AG04449 (cell line): ENCODE data around the gene LRRC56.

Experiments
- CTCF ChIA-PET: fragments of 350-600 bp; formaldehyde crosslinking; extraction: SDS; loops from one replicate; lab custom pipeline; 2021; ENCODE audit warnings: antibody characterized with exemption; lab: Yijun Ruan, JAX
- POLR2A ChIA-PET: fragments of 400-600, 350-600 bp; formaldehyde crosslinking; extraction: SDS; loops from one replicate; lab custom pipeline; 2020; ENCODE audit warnings: antibody characterized with exemption, inconsistent platforms; lab: Yijun Ruan, JAX
- DNase-seq: peaks from one replicate; pipeline ENCODE4 v3.0.0-alpha.2; 2010; ENCODE audit warnings: low read depth, low spot score
- H3K4me3 ChIP-seq: 2 replicates; pipeline ENCODE4 v1.5.1; 2011; ENCODE audit warnings: low read depth, mild to moderate bottlenecking, control low read depth, low read length
- TF ChIP-seq, protein P1 (sequence below): IDR thresholded peaks from one replicate; pipeline ENCODE4 v1.5.1; 2011; ENCODE audit warnings: mild to moderate bottlenecking, moderate library complexity, low read length, control low read depth, inconsistent platforms; ENCODE audit not compliant: insufficient read depth; ENCODE audit errors: missing control alignments

LRRC56 gene

DNA sequence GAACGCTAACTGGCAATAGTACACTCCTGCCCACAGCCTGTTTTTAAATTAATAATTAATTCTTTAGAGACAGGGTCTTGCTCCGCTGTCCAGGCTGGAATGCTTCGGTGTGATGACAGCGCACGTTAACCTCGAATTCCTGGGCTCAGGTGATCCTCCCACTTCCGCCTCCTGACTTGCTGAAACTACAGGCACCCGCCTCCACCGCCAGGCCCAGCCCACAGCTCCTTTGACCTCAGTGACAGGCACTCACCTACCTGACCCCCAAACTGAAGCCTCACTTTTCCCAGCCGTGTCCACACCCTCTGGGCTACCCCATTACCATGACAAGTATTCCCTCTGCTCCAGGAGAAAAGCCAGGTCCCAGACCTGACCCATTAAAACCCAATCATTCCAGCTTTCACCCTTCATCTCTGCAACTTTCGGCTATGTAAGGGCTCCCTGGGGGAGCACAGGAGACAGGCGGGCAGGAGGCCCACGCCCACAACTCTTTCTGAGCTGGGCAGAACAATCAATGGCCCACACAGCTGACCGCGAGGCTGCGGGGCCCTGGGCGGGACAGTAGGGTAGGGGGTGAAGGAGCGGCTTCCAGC, 22.5 kb downstream of the LRRC56 start:
- DNase-seq, result no peak
- TF ChIP-seq, protein P1, sequence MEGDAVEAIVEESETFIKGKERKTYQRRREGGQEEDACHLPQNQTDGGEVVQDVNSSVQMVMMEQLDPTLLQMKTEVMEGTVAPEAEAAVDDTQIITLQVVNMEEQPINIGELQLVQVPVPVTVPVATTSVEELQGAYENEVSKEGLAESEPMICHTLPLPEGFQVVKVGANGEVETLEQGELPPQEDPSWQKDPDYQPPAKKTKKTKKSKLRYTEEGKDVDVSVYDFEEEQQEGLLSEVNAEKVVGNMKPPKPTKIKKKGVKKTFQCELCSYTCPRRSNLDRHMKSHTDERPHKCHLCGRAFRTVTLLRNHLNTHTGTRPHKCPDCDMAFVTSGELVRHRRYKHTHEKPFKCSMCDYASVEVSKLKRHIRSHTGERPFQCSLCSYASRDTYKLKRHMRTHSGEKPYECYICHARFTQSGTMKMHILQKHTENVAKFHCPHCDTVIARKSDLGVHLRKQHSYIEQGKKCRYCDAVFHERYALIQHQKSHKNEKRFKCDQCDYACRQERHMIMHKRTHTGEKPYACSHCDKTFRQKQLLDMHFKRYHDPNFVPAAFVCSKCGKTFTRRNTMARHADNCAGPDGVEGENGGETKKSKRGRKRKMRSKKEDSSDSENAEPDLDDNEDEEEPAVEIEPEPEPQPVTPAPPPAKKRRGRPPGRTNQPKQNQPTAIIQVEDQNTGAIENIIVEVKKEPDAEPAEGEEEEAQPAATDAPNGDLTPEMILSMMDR, result no peak
- ChIA-PET CTCF (interaction anchor here (1.2 to 1.7 kb wide), 3 partner anchors 13 to 163 kb away, joined by 3 to 5 read pairs (median 4); partner anchors contain the start of gene PHRF1), POLR2A (no interaction called here)
- peak overlapping the region; percentile 59 for H3K4me3 ChIP-seq

DNA sequence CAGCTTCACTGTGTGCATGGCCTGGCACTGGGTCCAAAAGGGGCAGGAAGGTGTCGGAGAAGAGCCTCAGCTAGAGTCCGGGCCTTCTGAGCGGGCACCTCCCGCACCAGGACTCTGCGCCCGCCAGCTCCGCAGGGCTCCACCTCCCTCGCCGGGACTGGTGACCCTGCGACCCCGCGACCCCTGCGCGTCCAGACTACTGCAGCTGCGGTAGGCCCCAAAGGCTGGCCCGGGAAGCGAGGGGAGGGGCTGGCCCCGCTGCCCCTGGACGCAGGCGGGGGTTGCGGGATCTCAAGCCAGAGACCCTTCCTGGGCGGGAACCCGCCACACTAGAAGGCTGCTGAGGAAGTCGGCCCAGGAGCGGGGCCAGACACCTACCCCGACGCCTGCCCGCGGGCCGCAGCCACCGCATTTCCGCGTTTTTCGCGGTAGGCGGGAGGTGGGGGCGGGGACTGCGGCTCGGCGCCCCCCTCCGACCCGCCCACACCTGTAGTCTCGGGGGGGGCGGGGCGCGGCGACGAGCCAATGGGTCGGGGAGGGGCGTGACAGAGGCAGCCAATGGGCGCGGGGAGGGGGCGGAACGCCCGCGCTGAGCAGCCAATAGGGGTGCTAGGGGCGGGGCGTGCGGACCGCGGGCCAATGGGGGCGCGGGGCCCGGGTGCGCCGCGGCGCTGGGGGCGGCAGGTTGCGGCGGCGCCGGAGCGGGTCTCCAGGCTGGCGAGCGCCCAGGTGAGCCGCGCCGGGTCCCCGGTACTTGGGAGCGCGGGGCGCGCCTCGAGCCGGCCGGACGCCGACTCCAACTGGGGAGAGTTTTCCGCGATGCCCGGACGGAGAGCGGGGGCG, 23.2 kb downstream of the LRRC56 start, which contains the start of the genes LMNTD2 and RASSF7:
LMNTD2 (minus strand) TSS at position 434 of the 843 bp plus-strand sequence; CDS start at position 412, 22 bp downstream.
RASSF7 (plus strand) TSS at position 666 of the 843 bp plus-strand sequence. CDS start 799 bp downstream, outside the sequence.
- DNase-seq, result no peak
- ChIA-PET CTCF (interaction anchor here (1.2 to 1.7 kb wide), 2 partner anchors 15 to 163 kb away, joined by 4 to 5 read pairs; partner anchors contain the start of gene PHRF1), POLR2A (no interaction called here)
- peak within 1 kb of the TSS; percentile 66 for H3K4me3 ChIP-seq
- TF ChIP-seq, protein P1, result no peak

DNA sequence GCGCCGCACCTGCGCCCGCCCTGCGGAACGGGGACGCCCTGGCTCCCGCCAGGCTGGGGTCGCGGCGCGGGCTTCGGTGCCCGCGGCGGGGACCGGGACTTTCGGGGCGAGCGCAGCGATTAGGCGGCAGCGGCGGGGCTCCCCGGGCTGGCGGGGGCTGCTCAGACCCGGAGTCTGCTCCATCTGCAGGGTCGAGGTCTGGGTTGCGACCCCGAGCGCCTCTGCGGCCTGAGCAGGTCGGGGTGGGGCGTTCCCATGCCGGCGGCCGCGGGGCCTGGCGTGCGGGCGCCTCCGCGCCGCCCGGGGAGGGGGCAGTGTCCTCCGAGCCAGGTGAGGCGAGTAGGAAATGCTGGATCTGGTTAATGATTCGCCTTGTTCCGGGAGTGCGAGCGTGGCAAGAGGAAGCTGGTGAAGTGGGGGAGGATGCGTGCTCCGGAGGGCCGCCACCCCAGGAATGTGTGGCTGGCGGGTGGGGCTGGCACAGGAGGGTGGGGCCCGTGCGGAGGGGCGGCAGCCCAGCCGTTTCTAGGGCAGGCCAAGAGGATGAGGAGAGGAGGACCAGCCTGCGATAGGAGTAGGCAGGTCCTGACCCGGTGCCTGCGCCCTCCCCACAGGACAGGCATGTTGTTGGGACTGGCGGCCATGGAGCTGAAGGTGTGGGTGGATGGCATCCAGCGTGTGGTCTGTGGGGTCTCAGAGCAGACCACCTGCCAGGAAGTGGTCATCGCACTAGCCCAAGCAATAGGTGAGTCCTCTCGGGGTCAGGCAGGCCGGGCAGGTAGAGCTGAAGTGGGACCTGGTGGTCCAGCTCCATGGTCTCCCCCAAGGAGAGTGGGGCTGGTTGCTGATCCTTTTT, 24.0 kb downstream of the LRRC56 start:
- TF ChIP-seq, protein P1, result no peak
- DNase-seq, result no peak
- ChIA-PET POLR2A (interaction anchor here (0.6 kb wide), 1 partner anchor 14 kb away, joined by 4 read pairs; the partner anchor contains the start of gene PHRF1), CTCF (no interaction called here)
- peak overlapping the region; percentile 66 for H3K4me3 ChIP-seq

DNA sequence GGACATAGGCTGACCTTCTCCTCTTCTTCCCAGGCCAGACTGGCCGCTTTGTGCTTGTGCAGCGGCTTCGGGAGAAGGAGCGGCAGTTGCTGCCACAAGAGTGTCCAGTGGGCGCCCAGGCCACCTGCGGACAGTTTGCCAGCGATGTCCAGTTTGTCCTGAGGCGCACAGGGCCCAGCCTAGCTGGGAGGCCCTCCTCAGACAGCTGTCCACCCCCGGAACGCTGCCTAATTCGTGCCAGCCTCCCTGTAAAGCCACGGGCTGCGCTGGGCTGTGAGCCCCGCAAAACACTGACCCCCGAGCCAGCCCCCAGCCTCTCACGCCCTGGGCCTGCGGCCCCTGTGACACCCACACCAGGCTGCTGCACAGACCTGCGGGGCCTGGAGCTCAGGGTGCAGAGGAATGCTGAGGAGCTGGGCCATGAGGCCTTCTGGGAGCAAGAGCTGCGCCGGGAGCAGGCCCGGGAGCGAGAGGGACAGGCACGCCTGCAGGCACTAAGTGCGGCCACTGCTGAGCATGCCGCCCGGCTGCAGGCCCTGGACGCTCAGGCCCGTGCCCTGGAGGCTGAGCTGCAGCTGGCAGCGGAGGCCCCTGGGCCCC, 24.8 kb downstream of the LRRC56 start:
- DNase-seq, result no peak
- ChIA-PET POLR2A (interaction anchor here (0.6 to 1.5 kb wide), 2 partner anchors 14 to 26 kb away, joined by 4 to 5 read pairs; partner anchors contain the start of gene PHRF1), CTCF (interaction anchor here (0.9 kb wide), 1 partner anchor 166 kb away, joined by 3 read pairs; no protein-coding TSS in a partner anchor)
- TF ChIP-seq, protein P1, result no peak
- H3K4me3 ChIP-seq, result peak overlapping the region; percentile 66

DNA sequence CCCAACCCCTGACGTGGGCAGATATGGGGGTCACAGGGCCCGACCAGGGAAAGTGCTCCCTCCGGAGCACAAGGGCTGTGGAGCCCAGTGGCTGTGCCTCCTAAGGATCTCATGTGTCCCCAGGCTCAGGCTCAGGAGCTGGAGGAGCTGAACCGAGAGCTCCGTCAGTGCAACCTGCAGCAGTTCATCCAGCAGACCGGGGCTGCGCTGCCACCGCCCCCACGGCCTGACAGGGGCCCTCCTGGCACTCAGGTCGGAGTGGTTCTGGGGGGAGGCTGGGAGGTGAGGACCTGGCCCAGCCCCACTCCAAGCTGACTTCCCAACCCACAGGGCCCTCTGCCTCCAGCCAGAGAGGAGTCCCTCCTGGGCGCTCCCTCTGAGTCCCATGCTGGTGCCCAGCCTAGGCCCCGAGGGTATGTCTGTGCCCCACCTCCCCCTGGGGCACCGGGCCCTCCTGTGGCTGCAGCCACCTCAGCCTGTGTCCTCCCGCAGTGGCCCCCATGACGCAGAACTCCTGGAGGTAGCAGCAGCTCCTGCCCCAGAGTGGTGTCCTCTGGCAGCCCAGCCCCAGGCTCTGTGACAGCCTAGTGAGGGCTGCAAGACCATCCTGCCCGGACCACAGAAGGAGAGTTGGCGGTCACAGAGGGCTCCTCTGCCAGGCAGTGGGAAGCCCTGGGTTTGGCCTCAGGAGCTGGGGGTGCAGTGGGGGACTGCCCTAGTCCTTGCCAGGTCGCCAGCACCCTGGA, 25.9 kb downstream of the LRRC56 start:
- ChIA-PET POLR2A (interaction anchor here (0.7 to 1.5 kb wide), 3 partner anchors 27 to 159 kb away, joined by 3 to 5 read pairs (median 3); no protein-coding TSS in a partner anchor), CTCF (interaction anchor here (0.9 to 5.0 kb wide), 3 partner anchors 8 to 165 kb away, joined by 3 to 34 read pairs (median 3); no protein-coding TSS in a partner anchor)
- TF ChIP-seq, protein P1, result no peak
- DNase-seq, result no peak
- H3K4me3 ChIP-seq, result no peak overlapping the region
